ENCODE measurements around the gene RGS7.
"Not testable (repeated sequence)": the region's sequence is repeated elsewhere in the genome, so short reads cannot be mapped to it uniquely, and the experiment has no call there.

RGS7 gene

GRCh38 chr1:240914506-240914905 is 442.5 kb downstream of the RGS7 start:
- Histone ChIP-seq H3K27me3 (no peaks in the 10 kb centered on the region), H3K36me3 (no peaks in the 10 kb centered on the region), H3K4me3 (ENCODE audit: low read depth in 1 of 2, low read length in 1 of 2) (no peak overlapping the region), H3K27ac (no peak overlapping the region), H3K9me3 (no peaks in the 10 kb centered on the region), H3K4me1 (ENCODE audit: control insufficient read depth in 1 of 2, insufficient read depth in 1 of 2, low read depth in 1 of 2, low read length in 1 of 2) (no peaks in the 10 kb centered on the region)
- no peak for TF ChIP-seq CTCF (IDR thresholded peaks at IDR 0.05)

- Histone ChIP-seq H3K27ac (no peak overlapping the region), H3K27me3 (no peaks in the 10 kb centered on the region), H3K36me3 (no peaks in the 10 kb centered on the region), H3K4me1 (ENCODE audit: control insufficient read depth in 1 of 2, insufficient read depth in 1 of 2, low read depth in 1 of 2, low read length in 1 of 2) (no peaks in the 10 kb centered on the region), H3K4me3 (ENCODE audit: low read depth in 1 of 2, low read length in 1 of 2) (no peak overlapping the region), H3K9me3 (no peaks in the 10 kb centered on the region)
- TF ChIP-seq CTCF (IDR thresholded peaks at IDR 0.05), result no peak
Observed at GRCh38 chr1:240912821-240913220, 444.2 kb downstream of the RGS7 start.

GRCh38 chr1:240909701-240910457 is 447.1 kb downstream of the RGS7 start:
- no peaks in the 10 kb centered on the region for H3K27me3 ChIP-seq
- TF ChIP-seq CTCF (IDR thresholded peaks at IDR 0.05), result no peak

GRCh38 chr1:240906477-240906876 is 450.5 kb downstream of the RGS7 start:
- Histone ChIP-seq H3K4me1 (ENCODE audit: control insufficient read depth in 1 of 2, insufficient read depth in 1 of 2, low read depth in 1 of 2, low read length in 1 of 2) (no peaks in the 10 kb centered on the region), H3K27ac (no peak overlapping the region), H3K4me3 (ENCODE audit: low read depth in 1 of 2, low read length in 1 of 2) (no peak overlapping the region), H3K36me3 (no peaks in the 10 kb centered on the region), H3K27me3 (no peaks in the 10 kb centered on the region), H3K9me3 (no peaks in the 10 kb centered on the region)
- no peak for TF ChIP-seq CTCF (IDR thresholded peaks at IDR 0.05)

More at GRCh38 chr1:240909701-240910457, 447.1 kb downstream of the RGS7 start:
- Histone ChIP-seq H3K27ac (no peak overlapping the region), H3K4me3 (ENCODE audit: low read depth in 1 of 2, low read length in 1 of 2) (no peak overlapping the region), H3K4me1 (ENCODE audit: control insufficient read depth in 1 of 2, insufficient read depth in 1 of 2, low read depth in 1 of 2, low read length in 1 of 2) (no peaks in the 10 kb centered on the region), H3K36me3 (no peaks in the 10 kb centered on the region), H3K9me3 (no peaks in the 10 kb centered on the region)

DNA sequence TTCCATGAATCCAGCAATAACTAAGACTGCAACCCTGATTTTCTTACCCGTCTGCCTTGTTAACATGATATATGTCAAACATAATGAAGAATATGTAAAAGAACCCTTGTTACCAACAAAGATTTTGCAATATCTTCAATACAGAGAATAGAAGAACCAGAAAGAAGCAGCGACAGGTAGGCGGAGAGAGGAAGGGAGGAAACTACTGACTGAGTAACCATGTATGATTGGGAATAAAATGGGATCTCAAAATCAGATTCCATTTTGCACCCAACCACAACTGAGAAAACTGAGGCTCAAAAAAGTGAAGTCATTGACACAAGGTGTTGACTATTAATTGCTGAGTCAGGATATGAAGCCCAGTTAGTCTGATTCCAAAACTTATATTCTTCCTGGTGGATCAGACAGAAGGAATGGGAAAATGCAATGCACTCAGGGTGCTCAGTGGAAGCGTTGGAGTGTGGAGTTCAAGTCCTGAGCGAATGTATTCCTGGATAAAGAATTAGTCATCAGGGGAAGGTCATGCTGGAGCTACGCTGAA is 451.7 kb downstream of the RGS7 start:
- no peaks in the 10 kb centered on the region for H3K4me1 ChIP-seq (ENCODE audit: control insufficient read depth in 1 of 2, insufficient read depth in 1 of 2, low read depth in 1 of 2, low read length in 1 of 2)
- TF ChIP-seq CTCF (IDR thresholded peaks at IDR 0.05), result no peak
- no peaks in the 10 kb centered on the region for H3K36me3 ChIP-seq
- H3K27me3 ChIP-seq, result no peaks in the 10 kb centered on the region
- no peak overlapping the region for H3K27ac ChIP-seq
- H3K4me3 ChIP-seq (ENCODE audit: low read depth in 1 of 2, low read length in 1 of 2), result no peak overlapping the region
- no peaks in the 10 kb centered on the region for H3K9me3 ChIP-seq

DNA sequence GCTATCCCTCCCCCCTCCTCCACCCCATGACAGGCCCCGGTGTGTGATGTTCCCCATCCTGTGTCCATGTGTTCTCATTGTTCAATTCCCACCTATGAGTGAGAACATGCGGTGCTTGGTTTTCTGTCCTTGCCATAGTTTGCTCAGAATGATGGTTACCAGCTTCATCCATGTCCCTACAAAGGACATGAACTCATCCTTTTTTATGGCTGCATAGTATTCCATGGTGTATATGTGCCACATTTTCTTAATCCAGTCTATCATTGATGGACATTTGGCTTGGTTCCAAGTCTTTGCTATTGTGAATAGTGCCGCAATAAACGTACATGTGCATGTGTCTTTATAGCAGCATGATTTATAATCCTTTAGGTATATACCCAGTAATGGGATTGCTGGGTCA is 461.6 kb downstream of the RGS7 start:
- H3K27me3 ChIP-seq; H3K4me1 ChIP-seq (ENCODE audit: control insufficient read depth in 1 of 2, insufficient read depth in 1 of 2, low read depth in 1 of 2, low read length in 1 of 2); H3K27ac ChIP-seq; H3K9me3 ChIP-seq; H3K36me3 ChIP-seq; H3K4me3 ChIP-seq (ENCODE audit: low read depth in 1 of 2, low read length in 1 of 2): not testable (repeated sequence)
